Activated CD4-positive, CD25-positive, alpha-beta regulatory T cell treated with anti-CD3 and anti-CD28 coated beads, Interleukin-2, amount 50 U/mL, for 16 hours (primary cell): ENCODE results near the gene PPARD.
"Not testable (repeated sequence)": the region's sequence is repeated elsewhere in the genome, so short reads cannot be mapped to it uniquely, and the experiment has no call there.

Experiments used
- DNase-seq: peaks from one replicate; pipeline ENCODE4 v3.0.0-alpha.2; 2020; ENCODE audit warnings: low read depth, low spot score

PPARD gene

GRCh38 chr6:35438378-35439065 lies 96.2 kb downstream of the PPARD start:
- DNase-seq: not testable (repeated sequence)

GRCh38 chr6:35439308-35439707 lies 97.0 kb downstream of the PPARD start:
- no peak for DNase-seq

GRCh38 chr6:35441205-35441604 lies 98.8 kb downstream of the PPARD start:
- DNase-seq: no peak

- DNase-seq: no peak
Observed at GRCh38 chr6:35441642-35442041, 99.3 kb downstream of the PPARD start.

GRCh38 chr6:35442693-35443092 lies 100.3 kb downstream of the PPARD start:
- no peak for DNase-seq

GRCh38 chr6:35443341-35444030 lies 101.1 kb downstream of the PPARD start:
- no peak for DNase-seq

GRCh38 chr6:35445691-35446090 lies 103.3 kb downstream of the PPARD start:
- DNase-seq: no peak

GRCh38 chr6:35448191-35448590 lies 105.8 kb downstream of the PPARD start:
- DNase-seq: no peak

- DNase-seq: no peak
Observed at GRCh38 chr6:35449287-35449881, 107.0 kb downstream of the PPARD start.

GRCh38 chr6:35451354-35452182 lies 109.2 kb downstream of the PPARD start:
- no peak for DNase-seq

GRCh38 chr6:35452183-35453090 lies 110.1 kb downstream of the PPARD start, which contains the start of gene FANCE:
FANCE (plus strand) TSS chr6:35452338; CDS start chr6:35452546, 208 bp downstream.
- peak; percentile 77 for DNase-seq

GRCh38 chr6:35453236-35453635 lies 110.9 kb downstream of the PPARD start:
- DNase-seq: no peak

GRCh38 chr6:35454391-35455110 lies 112.2 kb downstream of the PPARD start:
- DNase-seq: no peak

- DNase-seq: no peak
Observed at GRCh38 chr6:35457907-35458306, 115.5 kb downstream of the PPARD start.

- DNase-seq: no peak
Observed at GRCh38 chr6:35461270-35461669, 118.9 kb downstream of the PPARD start.

- DNase-seq: no peak
Observed at GRCh38 chr6:35463292-35463691, 120.9 kb downstream of the PPARD start.

- no peak for DNase-seq
Observed at GRCh38 chr6:35465646-35466045, 123.3 kb downstream of the PPARD start.

GRCh38 chr6:35468181-35468979 lies 126.0 kb downstream of the PPARD start, which contains the start of gene RPL10A:
RPL10A (plus strand) TSS chr6:35468401; CDS start chr6:35468435, 34 bp downstream.
- peak; percentile 93 for DNase-seq
